ENCODE data around the gene FCHSD2. TPM values are rescaled to one million over a fixed set of nuclear protein-coding genes. Genes with fewer than 3 reads are reported as not detected.
"Not testable (repeated sequence)": the region's sequence is repeated elsewhere in the genome, so short reads cannot be mapped to it uniquely, and the experiment has no call there.

The FCHSD2 gene
- total RNA-seq, 2 donors from 2014 or later = 56.5 to 75.3 TPM

DNA sequence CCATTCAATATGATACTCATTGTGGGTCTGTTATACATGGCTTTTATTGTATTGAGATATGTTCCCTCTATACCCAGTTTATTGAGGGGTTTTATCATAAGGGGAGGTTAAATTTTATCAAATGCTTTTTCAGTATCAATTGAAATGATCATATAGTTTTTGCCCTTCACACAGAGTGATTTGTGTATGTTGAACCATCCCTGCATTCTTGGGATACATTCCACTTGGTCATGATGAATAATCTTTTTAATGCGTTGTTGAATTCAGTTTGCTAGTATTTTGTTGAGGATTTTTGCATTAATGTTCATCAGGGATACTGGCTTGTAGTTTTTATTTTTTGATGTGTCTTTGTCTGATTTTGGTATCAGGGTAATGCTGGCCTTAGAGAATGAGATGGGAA is 229.9 kb downstream of the FCHSD2 start:
- Histone ChIP-seq H3K4me3 (no peak overlapping the region), H3K4me1 (ENCODE audit: control insufficient read depth in 1 of 2, low read depth in 2 of 2) (no peaks in the 10 kb centered on the region), H3K36me3 (no peaks in the 10 kb centered on the region), H3K27ac (no peak overlapping the region), H3K9me3 (no peaks in the 10 kb centered on the region), H3K27me3 (replicated peaks; ENCODE audit: insufficient read depth) (no peaks in the 10 kb centered on the region)
- DNase-seq (ENCODE audit: low spot score) (no peak), ATAC-seq (ENCODE audit: insufficient number of reproducible peaks, low FRiP score, low read depth) (no peak)
- TF ChIP-seq, protein P1, sequence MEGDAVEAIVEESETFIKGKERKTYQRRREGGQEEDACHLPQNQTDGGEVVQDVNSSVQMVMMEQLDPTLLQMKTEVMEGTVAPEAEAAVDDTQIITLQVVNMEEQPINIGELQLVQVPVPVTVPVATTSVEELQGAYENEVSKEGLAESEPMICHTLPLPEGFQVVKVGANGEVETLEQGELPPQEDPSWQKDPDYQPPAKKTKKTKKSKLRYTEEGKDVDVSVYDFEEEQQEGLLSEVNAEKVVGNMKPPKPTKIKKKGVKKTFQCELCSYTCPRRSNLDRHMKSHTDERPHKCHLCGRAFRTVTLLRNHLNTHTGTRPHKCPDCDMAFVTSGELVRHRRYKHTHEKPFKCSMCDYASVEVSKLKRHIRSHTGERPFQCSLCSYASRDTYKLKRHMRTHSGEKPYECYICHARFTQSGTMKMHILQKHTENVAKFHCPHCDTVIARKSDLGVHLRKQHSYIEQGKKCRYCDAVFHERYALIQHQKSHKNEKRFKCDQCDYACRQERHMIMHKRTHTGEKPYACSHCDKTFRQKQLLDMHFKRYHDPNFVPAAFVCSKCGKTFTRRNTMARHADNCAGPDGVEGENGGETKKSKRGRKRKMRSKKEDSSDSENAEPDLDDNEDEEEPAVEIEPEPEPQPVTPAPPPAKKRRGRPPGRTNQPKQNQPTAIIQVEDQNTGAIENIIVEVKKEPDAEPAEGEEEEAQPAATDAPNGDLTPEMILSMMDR (IDR thresholded peaks at IDR 0.05) = no peak

GRCh38 chr11:72909558-72910388 is 232.3 kb downstream of the FCHSD2 start:
- not testable (repeated sequence) for H3K4me1 ChIP-seq (ENCODE audit: control insufficient read depth in 1 of 2, low read depth in 2 of 2); H3K9me3 ChIP-seq; H3K4me3 ChIP-seq; H3K27me3 ChIP-seq (replicated peaks; ENCODE audit: insufficient read depth); H3K27ac ChIP-seq; DNase-seq (ENCODE audit: low spot score); H3K36me3 ChIP-seq; ATAC-seq (ENCODE audit: insufficient number of reproducible peaks, low FRiP score, low read depth)

- DNase-seq (ENCODE audit: low spot score) = no peak
- Histone ChIP-seq H3K4me3 (no peak overlapping the region), H3K36me3 (no peaks in the 10 kb centered on the region), H3K9me3 (peaks cover 3% of the 10 kb centered on the region), H3K4me1 (ENCODE audit: control insufficient read depth in 1 of 2, low read depth in 2 of 2) (no peaks in the 10 kb centered on the region), H3K27ac (no peak overlapping the region), H3K27me3 (replicated peaks; ENCODE audit: insufficient read depth) (no peaks in the 10 kb centered on the region)
- ATAC-seq (ENCODE audit: insufficient number of reproducible peaks, low FRiP score, low read depth) = no peak
- TF ChIP-seq, protein P1 (IDR thresholded peaks at IDR 0.05) = no peak
Observed at GRCh38 chr11:72908032-72908676, 234.0 kb downstream of the FCHSD2 start.

- Histone ChIP-seq H3K9me3 (peaks cover 3% of the 10 kb centered on the region), H3K27ac (no peak overlapping the region), H3K4me1 (ENCODE audit: control insufficient read depth in 1 of 2, low read depth in 2 of 2) (no peaks in the 10 kb centered on the region), H3K4me3 (no peak overlapping the region), H3K27me3 (replicated peaks; ENCODE audit: insufficient read depth) (no peaks in the 10 kb centered on the region), H3K36me3 (peaks cover 5% of the 10 kb centered on the region)
- ATAC-seq (ENCODE audit: insufficient number of reproducible peaks, low FRiP score, low read depth) (no peak), DNase-seq (ENCODE audit: low spot score) (no peak)
- TF ChIP-seq, protein P1 (IDR thresholded peaks at IDR 0.05) = no peak
Observed at GRCh38 chr11:72904016-72904415, 238.1 kb downstream of the FCHSD2 start.

GRCh38 chr11:72901374-72901773 is 240.7 kb downstream of the FCHSD2 start:
- Histone ChIP-seq H3K36me3 (peaks cover 5% of the 10 kb centered on the region), H3K9me3 (no peaks in the 10 kb centered on the region), H3K4me1 (ENCODE audit: control insufficient read depth in 1 of 2, low read depth in 2 of 2) (no peaks in the 10 kb centered on the region), H3K4me3 (no peak overlapping the region), H3K27ac (no peak overlapping the region), H3K27me3 (replicated peaks; ENCODE audit: insufficient read depth) (no peaks in the 10 kb centered on the region)
- DNase-seq (ENCODE audit: low spot score) = no peak
- no peak for ATAC-seq (ENCODE audit: insufficient number of reproducible peaks, low FRiP score, low read depth)
- TF ChIP-seq, protein P1 (IDR thresholded peaks at IDR 0.05) = no peak

Measured in thoracic aorta (tissue), 2 donors.